BLaER1 treated with 17β-estradiol and CSF1 and Interleukin-3, amounts not matched to agents 10 nM and 100 nM (cell line): Measurements from ENCODE around the gene RC3H1.
A peak's percentile ranks its signal among the peaks of the same experiment; 100 is the strongest.

Experiments used
- H3K27ac ChIP-seq, 11 experiments: shearing (Covaris generic); formaldehyde crosslinking; 2 replicates each; pipeline ENCODE4 v1.8.1; 2022
- H3K27me3 ChIP-seq, 11 experiments: shearing (Covaris generic); formaldehyde crosslinking; 2 replicates each; pipeline ENCODE4 v1.8.1; 2022
- H3K36me3 ChIP-seq, 11 experiments: shearing (Covaris generic); formaldehyde crosslinking; 2 replicates each; pipeline ENCODE4 v1.8.1; 2022
- H3K4me1 ChIP-seq, 10 experiments: shearing (Covaris generic); formaldehyde crosslinking; 2 replicates each; pipeline ENCODE4 v1.8.1; 2022
- H3K4me2 ChIP-seq, 11 experiments: shearing (Covaris generic); formaldehyde crosslinking; 2 replicates each; pipeline ENCODE4 v1.8.1; 2022
- H3K4me3 ChIP-seq, 10 experiments: shearing (Covaris generic); formaldehyde crosslinking; 2 replicates each; pipeline ENCODE4 v1.8.1; 2022
- H3K9ac ChIP-seq, 11 experiments: shearing (Covaris generic); formaldehyde crosslinking; 2 replicates each; pipeline ENCODE4 v1.8.1; 2022
- H3K9me3 ChIP-seq, 11 experiments: shearing (Covaris generic); formaldehyde crosslinking; replicated peaks in 1 of 11; 2 replicates each; pipeline ENCODE4 v1.8.1; 2022
- H4K20me1 ChIP-seq, 11 experiments: shearing (Covaris generic); formaldehyde crosslinking; 2 replicates each; pipeline ENCODE4 v1.8.1; 2022
- Cebpa-rat ChIP-seq, 11 experiments: shearing (Covaris generic); IDR thresholded peaks; 2 replicates each; pipeline ENCODE4 v1.8.1; 2022

Gene RC3H1

DNA sequence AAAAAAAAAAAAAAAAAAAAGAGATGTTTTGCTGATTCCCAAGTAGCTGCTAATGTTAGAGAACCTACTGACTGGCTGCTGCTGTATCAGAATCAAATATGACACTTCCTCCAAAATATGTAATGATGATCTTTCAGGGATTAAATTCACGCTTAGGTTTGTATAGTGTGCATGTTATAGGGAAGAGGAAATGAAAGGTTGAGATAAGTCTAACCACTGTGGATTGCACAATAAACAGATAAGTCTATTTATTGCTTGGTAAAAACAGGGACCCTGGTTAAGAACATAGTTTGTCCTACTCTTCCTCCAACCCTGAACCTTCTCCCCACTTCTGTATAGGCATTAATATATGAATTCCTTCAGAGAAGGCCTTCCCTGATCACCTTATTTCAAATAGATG, 13.2 kb downstream of the RC3H1 start:
- Histone ChIP-seq H3K4me2 (peak overlapping the region; percentile 39 to 97 (median 86)), H3K4me1 (peaks cover 55 to 94% (median 68%) of the 10 kb centered on the region in 10 experiments), H3K36me3 (peaks cover 13 to 64% (median 44%) of the 10 kb centered on the region in 11 experiments; a peak in 21 of 22 replicates), H3K9me3 (peaks cover 0 to 41% (median 29%) of the 10 kb centered on the region in 11 experiments; a peak in 18 of 22 replicates), H3K9ac (peak overlapping the region in 8 of 11 experiments; percentile 42 to 71 (median 60); a peak in 15 of 22 replicates), H3K27ac (peak overlapping the region; percentile 28 to 87 (median 78); a peak in 20 of 22 replicates), H3K4me3 (peak overlapping the region in 7 of 10 experiments; percentile 18 to 60 (median 41); a peak in 11 of 20 replicates), H3K27me3 (no peaks in the 10 kb centered on the region), H4K20me1 (peaks cover 5 to 96% (median 26%) of the 10 kb centered on the region in 11 experiments; a peak in 20 of 22 replicates)
- peak in 9 of 11 experiments; percentile 18 to 90 (median 54); a peak in 10 of 22 replicates for TF ChIP-seq Cebpa-rat (IDR thresholded peaks at IDR 0.05)

DNA sequence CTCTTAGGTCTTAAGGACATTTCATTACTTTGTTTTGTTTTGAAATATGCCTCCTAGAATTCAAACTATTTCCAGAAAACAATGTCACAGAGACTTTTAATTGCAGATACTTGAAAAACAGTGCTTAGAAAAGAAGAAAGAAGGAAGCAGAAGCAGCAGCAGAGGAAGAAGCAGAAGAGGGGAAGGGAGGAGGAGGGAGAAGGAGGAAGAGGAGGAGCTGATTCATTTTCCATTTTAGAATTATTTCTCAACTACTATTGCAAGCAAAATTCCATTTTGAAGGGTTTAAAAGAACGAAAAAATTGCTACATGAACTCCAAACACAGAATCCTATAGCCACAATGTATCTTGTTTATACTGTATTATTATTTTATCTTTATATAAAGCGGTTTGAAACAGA, 13.9 kb downstream of the RC3H1 start:
- peaks cover 1 to 96% (median 25%) of the 10 kb centered on the region in 11 experiments; a peak in 20 of 22 replicates for H4K20me1 ChIP-seq
- no peak for TF ChIP-seq Cebpa-rat (IDR thresholded peaks at IDR 0.05)
- peak overlapping the region; percentile 39 to 97 (median 86); a peak in 21 of 22 replicates for H3K4me2 ChIP-seq
- peak overlapping the region; percentile 28 to 87 (median 78); a peak in 20 of 22 replicates for H3K27ac ChIP-seq
- H3K4me3 ChIP-seq: peak overlapping the region in 8 of 10 experiments; percentile 18 to 60 (median 37); a peak in 13 of 20 replicates
- H3K27me3 ChIP-seq: no peaks in the 10 kb centered on the region
- H3K4me1 ChIP-seq: peaks cover 57 to 95% (median 73%) of the 10 kb centered on the region in 10 experiments
- peak overlapping the region in 8 of 11 experiments; percentile 42 to 71 (median 60); a peak in 13 of 22 replicates for H3K9ac ChIP-seq
- peaks cover 13 to 60% (median 43%) of the 10 kb centered on the region in 11 experiments; a peak in 21 of 22 replicates for H3K36me3 ChIP-seq
- peaks cover 0 to 34% (median 24%) of the 10 kb centered on the region in 11 experiments; a peak in 18 of 22 replicates for H3K9me3 ChIP-seq

DNA sequence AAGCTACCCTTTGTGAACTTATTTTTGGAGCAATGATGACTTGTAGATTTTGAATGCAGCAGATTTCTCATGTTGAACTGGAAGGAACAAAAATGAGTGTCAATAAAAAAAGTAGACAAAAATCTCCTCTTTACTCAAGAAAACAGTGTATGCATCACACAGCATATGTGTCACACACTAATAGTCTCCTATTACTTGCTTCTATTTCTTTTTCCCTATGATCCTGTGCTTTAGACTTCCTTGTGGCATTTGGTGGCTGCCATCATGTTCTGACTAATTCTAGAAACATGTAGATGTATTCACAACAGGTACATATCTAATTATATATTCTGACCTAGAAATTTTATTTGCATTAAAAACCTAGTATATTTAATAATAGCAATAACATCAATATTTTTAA, 14.3 kb downstream of the RC3H1 start:
- TF ChIP-seq Cebpa-rat (IDR thresholded peaks at IDR 0.05): no peak
- peaks cover 5 to 96% (median 25%) of the 10 kb centered on the region in 11 experiments; a peak in 20 of 22 replicates for H4K20me1 ChIP-seq
- peaks cover 0 to 30% (median 21%) of the 10 kb centered on the region in 11 experiments; a peak in 15 of 22 replicates for H3K9me3 ChIP-seq
- peaks cover 13 to 60% (median 43%) of the 10 kb centered on the region in 11 experiments; a peak in 20 of 22 replicates for H3K36me3 ChIP-seq
- H3K4me2 ChIP-seq: peak overlapping the region in 10 of 11 experiments; percentile 39 to 97 (median 87); a peak in 18 of 22 replicates
- H3K9ac ChIP-seq: peak overlapping the region in 1 of 11 experiments; percentile 12; a peak in 1 of 22 replicates
- peak overlapping the region in 4 of 10 experiments; percentile 41 to 60 (median 46); a peak in 5 of 20 replicates for H3K4me3 ChIP-seq
- H3K27ac ChIP-seq: peak overlapping the region in 10 of 11 experiments; percentile 20 to 87 (median 80); a peak in 18 of 22 replicates
- peaks cover 61 to 99% (median 77%) of the 10 kb centered on the region in 10 experiments for H3K4me1 ChIP-seq
- H3K27me3 ChIP-seq: no peaks in the 10 kb centered on the region

DNA sequence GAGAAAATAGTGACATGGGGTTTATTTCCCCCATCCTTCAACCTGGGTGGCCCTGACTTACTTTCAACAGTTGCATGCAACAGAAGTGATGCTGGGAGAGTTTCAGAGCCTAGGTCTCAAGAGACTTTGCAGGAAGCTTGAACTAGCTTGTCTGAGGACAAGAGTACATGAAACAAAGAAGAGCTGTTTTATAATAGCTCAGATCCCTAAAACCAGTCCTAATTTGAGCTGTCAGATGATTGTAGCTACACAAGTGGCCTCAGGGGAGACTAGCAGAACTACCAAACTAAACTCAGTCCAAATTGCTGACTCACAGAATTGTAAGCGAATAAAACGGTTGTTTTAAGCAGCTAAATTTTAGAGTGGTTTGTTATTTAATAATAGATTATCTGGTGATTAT, 17.1 kb downstream of the RC3H1 start:
- peak overlapping the region in 9 of 11 experiments; percentile 9 to 80 (median 53); a peak in 16 of 22 replicates for H3K9ac ChIP-seq
- no peaks in the 10 kb centered on the region for H3K27me3 ChIP-seq
- peak overlapping the region in 2 of 10 experiments; percentile 1 to 12; a peak in 2 of 20 replicates for H3K4me3 ChIP-seq
- H3K4me2 ChIP-seq: peak overlapping the region; percentile 63 to 97 (median 88)
- peaks cover 74 to 100% (median 91%) of the 10 kb centered on the region in 10 experiments for H3K4me1 ChIP-seq
- H4K20me1 ChIP-seq: peaks cover 24 to 97% (median 53%) of the 10 kb centered on the region in 11 experiments
- H3K27ac ChIP-seq: peak overlapping the region in 10 of 11 experiments; percentile 47 to 87 (median 81); a peak in 19 of 22 replicates
- peaks cover 0 to 16% (median 8%) of the 10 kb centered on the region in 11 experiments; a peak in 12 of 22 replicates for H3K9me3 ChIP-seq
- peaks cover 10 to 43% (median 27%) of the 10 kb centered on the region in 11 experiments; a peak in 19 of 22 replicates for H3K36me3 ChIP-seq
- peak in 2 of 11 experiments; percentile 10 to 81; a peak in 2 of 22 replicates for TF ChIP-seq Cebpa-rat (IDR thresholded peaks at IDR 0.05)

GRCh38 chr1:174003867-174004266, 18.3 kb downstream of the RC3H1 start:
- peaks cover 0 to 16% (median 5%) of the 10 kb centered on the region in 11 experiments; a peak in 8 of 22 replicates for H3K9me3 ChIP-seq
- H3K4me2 ChIP-seq: peak overlapping the region; percentile 63 to 97 (median 88); a peak in 20 of 22 replicates
- TF ChIP-seq Cebpa-rat (IDR thresholded peaks at IDR 0.05): no peak
- H3K27me3 ChIP-seq: no peaks in the 10 kb centered on the region
- peak overlapping the region in 8 of 11 experiments; percentile 53 to 87 (median 81); a peak in 10 of 22 replicates for H3K27ac ChIP-seq
- H4K20me1 ChIP-seq: peaks cover 35 to 97% (median 61%) of the 10 kb centered on the region in 11 experiments
- H3K9ac ChIP-seq: 0 out of 22 replicates have a peak overlapping the region, but pooled peaks of 1 of the 11 experiments have one; percentile 23
- H3K4me3 ChIP-seq: no peak overlapping the region
- peaks cover 11 to 46% (median 34%) of the 10 kb centered on the region in 11 experiments; a peak in 19 of 22 replicates for H3K36me3 ChIP-seq
- H3K4me1 ChIP-seq: peaks cover 67 to 95% (median 84%) of the 10 kb centered on the region in 10 experiments

DNA sequence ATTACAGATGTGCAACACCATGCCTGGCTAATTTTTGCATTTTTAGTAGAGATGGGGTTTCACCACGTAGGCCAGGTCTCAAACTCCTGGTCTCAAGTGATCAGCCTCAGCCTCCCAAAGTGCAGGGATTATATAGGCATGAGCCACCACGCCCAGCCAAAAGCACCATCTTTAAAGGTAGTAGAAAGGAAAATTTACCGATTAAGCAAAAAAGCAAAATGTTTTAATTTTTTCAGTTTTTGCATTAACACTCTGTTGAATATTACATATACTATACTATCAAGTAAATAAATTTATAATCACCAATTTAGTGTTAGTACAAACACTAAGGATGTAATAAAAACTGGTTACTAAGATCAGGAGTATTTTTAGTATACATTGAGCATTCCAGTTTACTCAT, 20.6 kb downstream of the RC3H1 start:
- H4K20me1 ChIP-seq: peaks cover 48 to 100% (median 79%) of the 10 kb centered on the region in 11 experiments
- H3K27me3 ChIP-seq: no peaks in the 10 kb centered on the region
- H3K9me3 ChIP-seq: peaks cover 0 to 5% (median 0%) of the 10 kb centered on the region in 11 experiments; a peak in 4 of 22 replicates
- H3K9ac ChIP-seq: no peak overlapping the region
- H3K4me3 ChIP-seq: no peak overlapping the region
- H3K36me3 ChIP-seq: peaks cover 17 to 49% (median 31%) of the 10 kb centered on the region in 11 experiments; a peak in 21 of 22 replicates
- no peak for TF ChIP-seq Cebpa-rat (IDR thresholded peaks at IDR 0.05)
- H3K4me2 ChIP-seq: peak overlapping the region in 5 of 11 experiments; percentile 3 to 48 (median 33); a peak in 8 of 22 replicates
- H3K27ac ChIP-seq: 0 out of 22 replicates have a peak overlapping the region, but pooled peaks of 1 of the 11 experiments have one; percentile 22
- peaks cover 63 to 95% (median 83%) of the 10 kb centered on the region in 10 experiments for H3K4me1 ChIP-seq

DNA sequence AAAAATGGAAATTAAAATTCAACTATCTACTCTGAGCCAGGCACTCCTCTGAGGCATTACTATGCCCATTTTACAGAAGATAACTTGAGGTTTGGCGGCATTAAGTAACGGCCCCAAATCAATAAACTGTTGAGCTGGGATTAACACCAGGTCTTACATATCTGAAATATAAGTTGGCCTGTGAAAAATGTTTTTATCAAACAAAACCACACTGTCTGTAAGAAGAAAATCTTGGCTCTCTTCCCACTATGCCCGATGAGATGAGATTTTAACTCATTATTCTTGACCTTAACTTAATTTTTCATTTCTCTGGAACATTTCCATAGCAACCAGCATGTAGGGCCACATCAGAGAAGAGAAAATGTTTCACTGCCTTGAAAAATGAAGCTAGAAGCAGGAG, 21.8 kb downstream of the RC3H1 start:
- peaks cover 0 to 6% (median 0%) of the 10 kb centered on the region in 11 experiments; a peak in 4 of 22 replicates for H3K9me3 ChIP-seq

DNA sequence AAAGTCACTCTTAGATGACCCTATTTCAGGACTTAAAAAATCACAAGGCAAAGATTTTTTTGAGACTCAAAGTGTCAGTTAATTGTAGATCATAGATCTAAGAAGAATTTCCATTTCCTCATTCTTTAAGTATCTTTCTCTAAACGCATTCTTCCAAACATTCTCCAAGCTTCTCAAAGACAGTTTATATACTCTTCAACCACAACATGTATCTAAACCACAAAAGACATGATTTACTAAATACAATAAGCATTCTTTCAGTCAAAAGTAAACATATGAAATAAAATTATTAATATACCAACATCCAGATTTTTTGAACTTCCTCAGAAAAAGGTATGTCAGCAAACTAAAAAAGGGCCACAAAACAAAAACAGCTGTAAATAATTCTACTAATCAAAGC, 24.4 kb downstream of the RC3H1 start:
- H3K4me3 ChIP-seq: no peak overlapping the region
- no peaks in the 10 kb centered on the region for H3K27me3 ChIP-seq
- peaks cover 46 to 100% (median 90%) of the 10 kb centered on the region in 11 experiments for H4K20me1 ChIP-seq
- H3K4me1 ChIP-seq: peaks cover 35 to 60% (median 53%) of the 10 kb centered on the region in 10 experiments
- no peak for TF ChIP-seq Cebpa-rat (IDR thresholded peaks at IDR 0.05)
- H3K9me3 ChIP-seq: peaks cover 0 to 15% (median 0%) of the 10 kb centered on the region in 11 experiments; a peak in 4 of 22 replicates
- H3K27ac ChIP-seq: peak overlapping the region in 7 of 11 experiments; percentile 16 to 42 (median 36); a peak in 11 of 22 replicates
- peaks cover 45 to 71% (median 60%) of the 10 kb centered on the region in 11 experiments for H3K36me3 ChIP-seq
- peak overlapping the region in 10 of 11 experiments; percentile 32 to 70 (median 46); a peak in 17 of 22 replicates for H3K4me2 ChIP-seq
- peak overlapping the region in 1 of 11 experiments; percentile 42; a peak in 3 of 22 replicates for H3K9ac ChIP-seq

More for the DNA sequence above, 21.8 kb downstream of the RC3H1 start:
- no peaks in the 10 kb centered on the region for H3K27me3 ChIP-seq
- no peak overlapping the region for H3K27ac ChIP-seq
- H3K4me1 ChIP-seq: peaks cover 54 to 86% (median 72%) of the 10 kb centered on the region in 10 experiments
- H3K4me3 ChIP-seq: no peak overlapping the region
- H3K36me3 ChIP-seq: peaks cover 22 to 61% (median 43%) of the 10 kb centered on the region in 11 experiments
- H4K20me1 ChIP-seq: peaks cover 51 to 100% (median 87%) of the 10 kb centered on the region in 11 experiments
- no peak for TF ChIP-seq Cebpa-rat (IDR thresholded peaks at IDR 0.05)
- H3K9ac ChIP-seq: no peak overlapping the region
- no peak overlapping the region for H3K4me2 ChIP-seq
